Lower leg skin (tissue), 4 donors: Measurements from ENCODE around the gene ZSCAN25. TPM values are rescaled to one million over a fixed set of nuclear protein-coding genes. Genes with fewer than 3 reads are reported as not detected.

Experiments
- DNase-seq, 2 donors: peaks; one replicate each; pipeline ENCODE4 v3.0.0-alpha.2; 2019; ENCODE audit warnings: low spot score in 2 of 2
- H3K4me3 ChIP-seq: fragments of 200-600 bp; sonication (generic); 2 replicates; pipeline ENCODE4 v1.5.1; 2017; ENCODE audit warnings: mild to moderate bottlenecking, low read depth; ENCODE audit not compliant: poor library complexity, severe bottlenecking
- POLR2A ChIP-seq, 2 donors: fragments of 450-650 bp; IDR thresholded peaks; one replicate each; pipeline ENCODE4 v1.6.1; 2016 to 2017; ENCODE audit warnings: antibody characterized with exemption in 2 of 2, mild to moderate bottlenecking in 1 of 2, moderate library complexity in 1 of 2
- WGBS, 2 donors: methylation state at CpG; one replicate each; pipeline ENCODE4 v1.1.5; 2018; 5-methylcytosine and 5-hydroxymethylcytosine counted together
- intact Hi-C: fragments of 100-400 bp; cut with DNase I; formaldehyde crosslinking; loops from one replicate; pipeline ENCODE4 v1.15.0; 2023; ENCODE audit warnings: low total_unique reads
- total RNA-seq, 4 donors: library from RNA; depleted of rRNA; stranded (reverse); fragments of >200 nt; gene quantifications; one replicate each; pipeline ENCODE4 v1.1.0, GENCODE V29; 2016
- TF ChIP-seq, protein P1 (sequence below), 3 donors: fragments of 450-650 bp; IDR thresholded peaks; one replicate each; pipeline ENCODE4 v1.5.1; 2016; ENCODE audit warnings: antibody characterized with exemption in 3 of 3, mild to moderate bottlenecking in 3 of 3, moderate library complexity in 2 of 3

The ZSCAN25 gene
- total RNA-seq, 4 donors from 2014 or later = 19.4 to 38.0 (median 23.7) TPM

DNA sequence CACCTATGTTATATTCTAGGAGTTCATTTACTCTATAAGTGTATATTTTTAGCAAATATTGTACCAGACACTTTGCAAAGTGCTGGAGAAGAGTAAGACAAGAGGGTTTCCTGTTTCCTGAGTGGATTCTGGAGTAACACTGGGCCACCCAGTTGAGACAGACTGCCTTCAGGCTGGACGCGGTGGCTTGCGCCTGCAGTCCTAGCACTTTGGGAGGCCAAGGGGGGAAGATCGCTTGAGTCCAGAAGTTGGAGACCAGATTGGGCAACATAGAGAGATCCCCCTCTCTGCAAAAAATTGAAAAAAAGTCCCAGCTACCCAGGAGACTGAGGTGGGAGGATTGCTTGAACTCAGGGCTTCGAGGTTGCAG lies 772 bp upstream of the ZSCAN25 start:
- WGBS, 2 donors = 85 to 93% methylated on average over 5 of the region's 5 CpGs
- DNase-seq = no peak
- H3K4me3 ChIP-seq = no peak overlapping the region
- TF ChIP-seq POLR2A (IDR thresholded peaks at IDR 0.05) = no peak
- TF ChIP-seq, protein P1, sequence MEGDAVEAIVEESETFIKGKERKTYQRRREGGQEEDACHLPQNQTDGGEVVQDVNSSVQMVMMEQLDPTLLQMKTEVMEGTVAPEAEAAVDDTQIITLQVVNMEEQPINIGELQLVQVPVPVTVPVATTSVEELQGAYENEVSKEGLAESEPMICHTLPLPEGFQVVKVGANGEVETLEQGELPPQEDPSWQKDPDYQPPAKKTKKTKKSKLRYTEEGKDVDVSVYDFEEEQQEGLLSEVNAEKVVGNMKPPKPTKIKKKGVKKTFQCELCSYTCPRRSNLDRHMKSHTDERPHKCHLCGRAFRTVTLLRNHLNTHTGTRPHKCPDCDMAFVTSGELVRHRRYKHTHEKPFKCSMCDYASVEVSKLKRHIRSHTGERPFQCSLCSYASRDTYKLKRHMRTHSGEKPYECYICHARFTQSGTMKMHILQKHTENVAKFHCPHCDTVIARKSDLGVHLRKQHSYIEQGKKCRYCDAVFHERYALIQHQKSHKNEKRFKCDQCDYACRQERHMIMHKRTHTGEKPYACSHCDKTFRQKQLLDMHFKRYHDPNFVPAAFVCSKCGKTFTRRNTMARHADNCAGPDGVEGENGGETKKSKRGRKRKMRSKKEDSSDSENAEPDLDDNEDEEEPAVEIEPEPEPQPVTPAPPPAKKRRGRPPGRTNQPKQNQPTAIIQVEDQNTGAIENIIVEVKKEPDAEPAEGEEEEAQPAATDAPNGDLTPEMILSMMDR (IDR thresholded peaks at IDR 0.05) = no peak
- intact Hi-C loops = no loop called here

DNA sequence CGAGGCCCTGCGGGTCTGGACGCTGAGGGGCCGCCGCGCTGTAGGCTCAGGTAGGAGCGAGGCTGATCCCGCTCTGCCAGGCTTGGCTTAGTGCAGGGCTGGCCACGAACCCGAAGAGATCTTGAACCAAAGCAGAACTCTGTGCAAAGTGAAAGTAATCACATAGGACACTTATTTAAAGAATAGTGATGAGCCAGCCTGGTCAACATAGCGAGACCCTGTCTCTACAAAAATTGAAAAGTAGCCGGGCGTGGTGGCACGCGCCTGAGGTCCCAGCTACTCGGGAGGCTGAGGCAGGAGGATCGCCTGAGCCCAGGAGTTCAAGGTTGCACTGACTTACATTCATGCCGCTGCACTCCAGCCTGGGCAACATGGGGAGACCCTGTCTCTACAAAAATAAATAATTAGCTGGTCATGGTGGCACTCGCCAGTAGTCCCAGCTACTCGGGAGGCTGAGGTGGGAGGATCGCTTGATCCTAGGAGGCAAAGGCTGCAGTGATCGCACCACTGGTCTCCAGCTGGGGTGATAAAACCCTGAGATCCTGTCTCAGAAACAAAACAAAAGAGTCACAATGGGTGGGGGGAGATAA lies 541 bp downstream of the ZSCAN25 start:
- WGBS, 2 donors = 15 to 20% methylated on average over 21 of the region's 22 CpGs
- peak; percentile 12 to 72 for DNase-seq
- TF ChIP-seq, protein P1 (IDR thresholded peaks at IDR 0.05) = no peak
- TF ChIP-seq POLR2A (IDR thresholded peaks at IDR 0.05) = no peak
- intact Hi-C loops = no loop called here
- peak overlapping the region; percentile 88 for H3K4me3 ChIP-seq

DNA sequence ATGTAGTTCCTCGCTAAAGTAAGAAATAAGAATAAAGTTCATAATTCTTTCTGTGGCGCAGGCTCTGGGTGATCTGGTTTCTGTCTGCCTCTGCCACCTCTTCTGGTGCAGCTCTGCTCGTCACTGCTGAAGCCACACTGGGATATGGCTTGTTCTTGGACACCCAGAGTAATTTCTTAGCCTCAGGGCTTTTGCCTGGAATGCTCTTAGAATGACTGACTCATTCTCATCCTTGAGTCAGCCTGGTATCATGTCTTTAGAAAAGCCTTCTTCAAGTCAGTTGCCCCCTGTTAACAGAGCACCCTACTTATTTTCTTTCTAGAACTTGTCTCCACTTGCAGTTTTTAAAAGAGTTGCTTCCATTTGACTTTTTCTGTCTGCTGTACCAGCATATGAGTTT lies 2.0 kb downstream of the ZSCAN25 start:
- H3K4me3 ChIP-seq = no peak overlapping the region
- 76 to 84% methylated on average over 3 of the region's 3 CpGs for WGBS, 2 donors
- peak in 1 of 2 donors; percentile 5 for DNase-seq
- TF ChIP-seq, protein P1 (IDR thresholded peaks at IDR 0.05) = no peak
- TF ChIP-seq POLR2A (IDR thresholded peaks at IDR 0.05) = no peak
- intact Hi-C loops = no loop called here

DNA sequence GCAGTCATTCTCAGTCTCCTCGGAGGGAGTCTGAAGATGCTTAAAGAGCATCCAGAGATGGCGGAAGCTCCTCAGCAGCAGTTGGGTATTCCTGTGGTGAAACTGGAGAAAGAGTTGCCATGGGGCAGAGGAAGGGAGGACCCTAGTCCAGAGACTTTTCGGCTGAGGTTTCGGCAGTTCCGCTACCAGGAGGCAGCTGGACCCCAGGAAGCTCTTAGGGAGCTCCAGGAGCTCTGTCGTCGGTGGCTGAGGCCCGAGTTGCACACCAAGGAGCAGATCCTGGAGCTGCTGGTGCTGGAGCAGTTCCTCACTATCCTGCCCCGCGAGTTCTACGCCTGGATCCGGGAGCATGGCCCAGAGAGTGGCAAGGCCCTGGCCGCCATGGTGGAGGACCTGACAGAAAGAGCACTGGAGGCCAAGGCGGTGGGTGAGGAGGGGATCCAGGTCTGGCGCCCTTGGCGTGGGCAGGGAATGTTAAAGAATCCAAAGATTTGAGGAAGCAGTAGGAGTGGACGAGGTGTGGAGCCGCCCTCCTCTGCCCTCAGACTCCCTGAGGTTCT lies 2.9 kb downstream of the ZSCAN25 start:
- no peak overlapping the region for H3K4me3 ChIP-seq
- peak in 1 of 2 donors; percentile 83 for DNase-seq
- no peak for TF ChIP-seq POLR2A (IDR thresholded peaks at IDR 0.05)
- TF ChIP-seq, protein P1 (IDR thresholded peaks at IDR 0.05) = no peak
- intact Hi-C loops = no loop called here
- whole genome bisulfite sequencing, 2 donors = 92 to 96% methylated on average over 18 of the region's 18 CpGs

- TF ChIP-seq, protein P1 (IDR thresholded peaks at IDR 0.05) = no peak
- no peak for TF ChIP-seq POLR2A (IDR thresholded peaks at IDR 0.05)
- intact Hi-C loops = no loop called here
- peak in 1 of 2 donors; percentile 78 for DNase-seq
- 84 to 94% methylated on average over 5 of the region's 5 CpGs for WGBS, 2 donors
- no peak overlapping the region for H3K4me3 ChIP-seq
Measured at GRCh38 chr7:99621271-99621670, 4.5 kb downstream of the ZSCAN25 start.

DNA sequence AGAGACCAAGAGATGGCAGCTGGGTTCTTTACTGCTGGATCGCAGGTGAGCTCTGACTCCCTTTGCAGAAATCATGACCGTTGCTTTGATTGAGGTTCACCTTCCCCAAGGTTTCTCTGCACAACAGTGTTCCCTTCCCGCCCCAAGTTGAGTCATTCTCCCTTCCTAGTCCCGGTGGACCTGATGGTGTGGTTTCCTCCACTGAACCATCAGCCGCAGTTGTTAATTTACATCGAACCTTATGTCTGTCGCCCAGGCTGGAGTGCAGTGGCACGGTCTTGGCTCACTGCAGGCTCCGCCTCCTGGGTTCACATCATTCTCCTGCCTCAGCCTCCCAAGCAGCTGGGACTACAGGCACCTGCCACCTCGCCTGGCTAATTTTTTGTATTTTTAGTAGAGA lies 5.8 kb downstream of the ZSCAN25 start:
- intact Hi-C loops = no loop called here
- H3K4me3 ChIP-seq = no peak overlapping the region
- 83% methylated on average over 10 of the region's 10 CpGs for WGBS, 2 donors
- TF ChIP-seq POLR2A (IDR thresholded peaks at IDR 0.05) = no peak
- TF ChIP-seq, protein P1 (IDR thresholded peaks at IDR 0.05) = no peak
- peak in 1 of 2 donors; percentile 66 for DNase-seq
